ENCODE measurements around the gene MCRIP2.

DNA sequence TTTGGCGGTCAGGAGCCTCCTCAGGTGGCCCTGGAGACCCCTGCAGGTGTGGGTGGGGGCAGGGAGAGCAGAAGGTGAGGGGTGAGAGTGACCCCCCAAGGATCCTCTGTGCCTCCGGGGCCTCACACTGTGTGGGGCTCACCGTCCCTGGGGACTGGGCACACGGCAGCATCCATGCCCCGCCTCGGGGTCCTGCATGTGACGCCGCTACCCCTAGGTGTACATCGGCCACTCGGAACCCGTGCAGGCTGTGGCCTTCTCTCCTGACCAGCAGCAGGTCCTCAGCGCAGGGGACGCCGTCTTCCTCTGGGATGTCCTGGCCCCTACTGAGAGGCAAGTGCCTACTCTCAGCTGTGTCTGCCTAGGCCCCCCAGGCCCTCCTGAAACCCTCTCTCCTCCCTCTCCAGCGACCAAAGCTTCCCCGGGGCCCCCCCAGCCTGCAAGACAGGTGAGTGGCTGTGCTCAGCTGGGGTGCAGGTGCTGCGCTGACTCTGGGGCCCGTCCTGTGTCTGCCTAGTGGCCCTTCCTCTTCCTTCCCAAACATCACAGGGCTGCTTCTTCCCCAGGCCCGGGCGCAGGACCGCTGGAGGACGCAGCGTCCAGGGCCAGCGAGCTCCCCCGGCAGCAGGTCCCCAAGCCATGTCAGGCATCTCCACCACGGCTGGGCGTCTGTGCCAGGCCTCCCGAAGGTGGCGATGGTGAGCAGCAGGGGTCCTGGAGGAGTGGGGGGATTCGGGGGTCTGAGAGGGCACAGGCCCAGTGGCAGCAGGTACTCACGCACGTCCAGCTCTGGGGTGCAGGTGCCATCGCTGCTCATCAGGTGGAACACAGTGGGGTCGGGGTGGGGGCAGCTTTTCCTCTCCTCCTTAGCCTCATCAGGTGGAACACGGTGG lies 17.3 kb downstream of the MCRIP2 start:
- TF ChIP-seq, protein P1, sequence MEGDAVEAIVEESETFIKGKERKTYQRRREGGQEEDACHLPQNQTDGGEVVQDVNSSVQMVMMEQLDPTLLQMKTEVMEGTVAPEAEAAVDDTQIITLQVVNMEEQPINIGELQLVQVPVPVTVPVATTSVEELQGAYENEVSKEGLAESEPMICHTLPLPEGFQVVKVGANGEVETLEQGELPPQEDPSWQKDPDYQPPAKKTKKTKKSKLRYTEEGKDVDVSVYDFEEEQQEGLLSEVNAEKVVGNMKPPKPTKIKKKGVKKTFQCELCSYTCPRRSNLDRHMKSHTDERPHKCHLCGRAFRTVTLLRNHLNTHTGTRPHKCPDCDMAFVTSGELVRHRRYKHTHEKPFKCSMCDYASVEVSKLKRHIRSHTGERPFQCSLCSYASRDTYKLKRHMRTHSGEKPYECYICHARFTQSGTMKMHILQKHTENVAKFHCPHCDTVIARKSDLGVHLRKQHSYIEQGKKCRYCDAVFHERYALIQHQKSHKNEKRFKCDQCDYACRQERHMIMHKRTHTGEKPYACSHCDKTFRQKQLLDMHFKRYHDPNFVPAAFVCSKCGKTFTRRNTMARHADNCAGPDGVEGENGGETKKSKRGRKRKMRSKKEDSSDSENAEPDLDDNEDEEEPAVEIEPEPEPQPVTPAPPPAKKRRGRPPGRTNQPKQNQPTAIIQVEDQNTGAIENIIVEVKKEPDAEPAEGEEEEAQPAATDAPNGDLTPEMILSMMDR (IDR thresholded peaks at IDR 0.05; ENCODE audit: low read length), result peak; percentile 30; the same call in 1 of the 2 replicates
- no peak for TF ChIP-seq EZH2 (IDR thresholded peaks at IDR 0.05; ENCODE audit: borderline replicate concordance, low read length)
